OCI-LY1 (cell line): Measurements from ENCODE around the gene PPIL6.

ENCODE experiments used
- H2AFZ ChIP-seq: fragments of 200-600 bp; sonication (generic), shearing (Covaris generic); 2 replicates; pipeline ENCODE4 v1.6.0; 2014; ENCODE audit warnings: antibody characterized with exemption, mild to moderate bottlenecking, low read length
- H3F3A ChIP-seq: fragments of 200-600 bp; sonication (generic), shearing (Covaris generic); 2 replicates; pipeline ENCODE4 v1.6.0; 2014; ENCODE audit warnings: mild to moderate bottlenecking, antibody characterized with exemption, low read length, moderate library complexity; ENCODE audit not compliant: insufficient read depth
- H3K27ac ChIP-seq: fragments of 200-600 bp; sonication (generic); 2 replicates; pipeline ENCODE4 v1.5.1; 2014; ENCODE audit warnings: low read length, mixed run types, mild to moderate bottlenecking, low read depth; ENCODE audit not compliant: poor library complexity, severe bottlenecking
- H3K27me3 ChIP-seq: fragments of 200-600 bp; sonication (generic); 2 replicates; pipeline ENCODE4 v1.6.0; 2014; ENCODE audit warnings: antibody characterized with exemption, mild to moderate bottlenecking, low read length, moderate library complexity; ENCODE audit not compliant: insufficient read depth
- H3K36me3 ChIP-seq: fragments of 200-600 bp; sonication (generic); 2 replicates; pipeline ENCODE4 v1.6.1; 2014; ENCODE audit warnings: mild to moderate bottlenecking, antibody characterized with exemption, low read length, moderate library complexity, mixed read lengths; ENCODE audit not compliant: insufficient read depth
- H3K4me1 ChIP-seq: fragments of 200-600 bp; sonication (generic); 2 replicates; pipeline ENCODE4 v1.5.1; 2014; ENCODE audit warnings: mild to moderate bottlenecking, low read length, moderate library complexity; ENCODE audit not compliant: insufficient read depth, severe bottlenecking
- H3K4me2 ChIP-seq: fragments of 200-600 bp; sonication (generic), shearing (Covaris generic); 2 replicates; pipeline ENCODE4 v1.6.1; 2014; ENCODE audit warnings: low read length
- H3K4me3 ChIP-seq: fragments of 200-600 bp; sonication (generic); 2 replicates; pipeline ENCODE4 v1.5.1; 2014; ENCODE audit warnings: low read length, low read depth, mild to moderate bottlenecking, mixed read lengths; ENCODE audit not compliant: poor library complexity, severe bottlenecking
- H3K79me2 ChIP-seq: fragments of 200-600 bp; shearing (Covaris generic); 2 replicates; pipeline ENCODE4 v1.6.1; 2016; ENCODE audit warnings: mixed run types, low read length, mixed read lengths; ENCODE audit not compliant: insufficient read depth
- H3K9ac ChIP-seq: fragments of 200-600 bp; sonication (generic), shearing (Covaris generic); 2 replicates; pipeline ENCODE4 v1.6.1; 2014; ENCODE audit warnings: mild to moderate bottlenecking, low read length, mixed read lengths
- H3K9me2 ChIP-seq: fragments of 200-600 bp; sonication (generic), shearing (Covaris generic); 2 replicates; pipeline ENCODE4 v1.6.1; 2014; ENCODE audit warnings: low read depth, mild to moderate bottlenecking, low read length, mixed read lengths
- H3K9me3 ChIP-seq: fragments of 200-600 bp; shearing (Covaris generic); 2 replicates; pipeline ENCODE4 v1.6.1; 2014; ENCODE audit warnings: low read length, mixed read lengths
- H4K20me1 ChIP-seq: fragments of 200-600 bp; sonication (generic), shearing (Covaris generic); 2 replicates; pipeline ENCODE4 v1.6.0; 2016; ENCODE audit warnings: mild to moderate bottlenecking, low read length; ENCODE audit not compliant: insufficient read depth
- EZH2 ChIP-seq: fragments of 200-600 bp; sonication (generic), shearing (Covaris generic); IDR thresholded peaks from 2 replicates; pipeline ENCODE4 v1.8.0; 2017; ENCODE audit warnings: borderline replicate concordance, mixed run types, mild to moderate bottlenecking, antibody characterized with exemption, low read length, moderate library complexity, mixed read lengths
- TF ChIP-seq, protein P1 (sequence below): fragments of 200-600 bp; sonication (generic), shearing (Covaris generic); IDR thresholded peaks from 2 replicates; pipeline ENCODE4 v1.5.1; 2017; ENCODE audit warnings: mild to moderate bottlenecking, antibody characterized with exemption, low read length, moderate library complexity, mixed read lengths

PPIL6 gene

DNA sequence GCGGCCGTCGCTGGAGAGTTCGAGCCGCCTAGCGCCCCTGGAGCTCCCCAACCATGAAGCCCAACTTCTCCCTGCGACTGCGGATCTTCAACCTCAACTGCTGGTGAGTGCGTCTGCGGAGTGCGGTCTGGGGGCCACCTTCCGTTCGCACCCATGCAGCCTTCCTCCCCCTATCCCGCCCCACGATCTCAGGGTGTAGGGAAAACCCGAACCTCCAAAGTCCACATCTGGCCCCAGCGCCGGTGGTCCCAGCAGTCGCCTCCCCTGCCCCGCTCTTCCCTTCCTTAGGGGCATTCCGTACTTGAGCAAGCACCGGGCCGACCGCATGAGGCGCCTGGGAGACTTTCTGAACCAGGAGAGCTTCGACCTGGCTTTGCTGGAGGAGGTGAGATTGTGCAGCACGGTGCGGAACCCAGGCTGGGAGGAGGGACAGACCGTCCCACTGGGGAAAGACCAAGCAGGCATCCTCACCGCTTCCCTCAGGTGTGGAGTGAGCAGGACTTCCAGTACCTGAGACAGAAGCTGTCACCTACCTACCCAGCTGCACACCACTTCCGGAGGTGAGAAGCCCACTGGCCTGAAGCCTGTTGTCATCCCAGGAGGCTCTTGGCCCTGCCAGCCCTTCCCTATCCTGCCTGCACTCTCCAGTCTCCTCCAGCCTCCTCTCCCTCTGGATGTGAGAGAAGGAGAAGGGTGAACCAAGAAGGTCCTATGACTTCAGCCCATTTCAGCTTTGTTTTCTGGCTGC, 815 bp upstream of the PPIL6 start:
- H3K79me2 ChIP-seq = no peaks in the 10 kb centered on the region
- peaks cover 17% of the 10 kb centered on the region for H3K4me1 ChIP-seq
- peaks cover 45% of the 10 kb centered on the region for H3K36me3 ChIP-seq
- H3K9me2 ChIP-seq = no peaks in the 10 kb centered on the region
- H2AFZ ChIP-seq = no peak overlapping the region
- no peaks in the 10 kb centered on the region for H3K9me3 ChIP-seq
- no peaks in the 10 kb centered on the region for H4K20me1 ChIP-seq
- H3K9ac ChIP-seq = peak overlapping the region; percentile 75
- no peak for TF ChIP-seq EZH2
- no peaks in the 10 kb centered on the region for H3K27me3 ChIP-seq
- no peak overlapping the region for H3K27ac ChIP-seq
- H3K4me2 ChIP-seq = peak overlapping the region; percentile 70
- peak overlapping the region; percentile 71 for H3K4me3 ChIP-seq
- H3F3A ChIP-seq = no peaks in the 10 kb centered on the region

DNA sequence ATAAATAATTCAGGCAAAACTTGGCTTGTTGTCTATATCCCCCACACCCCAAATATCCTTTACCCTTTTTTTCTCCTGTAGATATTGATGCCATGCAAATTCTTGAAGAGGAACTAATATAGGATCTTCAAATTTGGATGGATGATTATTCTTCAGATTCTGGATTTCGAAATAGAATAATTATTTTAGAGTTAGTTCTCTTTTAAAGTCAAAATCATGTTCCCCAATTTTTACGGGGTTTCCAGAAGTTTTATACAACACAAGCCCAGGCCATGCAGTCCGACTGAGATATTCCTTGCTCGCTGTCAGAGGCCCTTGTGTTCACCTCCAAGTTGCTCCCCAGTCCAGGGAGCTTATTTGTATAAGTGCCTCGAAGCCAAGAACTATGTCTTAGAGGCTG, 4.4 kb downstream of the PPIL6 start:
- TF ChIP-seq EZH2 = no peak
- TF ChIP-seq, protein P1, sequence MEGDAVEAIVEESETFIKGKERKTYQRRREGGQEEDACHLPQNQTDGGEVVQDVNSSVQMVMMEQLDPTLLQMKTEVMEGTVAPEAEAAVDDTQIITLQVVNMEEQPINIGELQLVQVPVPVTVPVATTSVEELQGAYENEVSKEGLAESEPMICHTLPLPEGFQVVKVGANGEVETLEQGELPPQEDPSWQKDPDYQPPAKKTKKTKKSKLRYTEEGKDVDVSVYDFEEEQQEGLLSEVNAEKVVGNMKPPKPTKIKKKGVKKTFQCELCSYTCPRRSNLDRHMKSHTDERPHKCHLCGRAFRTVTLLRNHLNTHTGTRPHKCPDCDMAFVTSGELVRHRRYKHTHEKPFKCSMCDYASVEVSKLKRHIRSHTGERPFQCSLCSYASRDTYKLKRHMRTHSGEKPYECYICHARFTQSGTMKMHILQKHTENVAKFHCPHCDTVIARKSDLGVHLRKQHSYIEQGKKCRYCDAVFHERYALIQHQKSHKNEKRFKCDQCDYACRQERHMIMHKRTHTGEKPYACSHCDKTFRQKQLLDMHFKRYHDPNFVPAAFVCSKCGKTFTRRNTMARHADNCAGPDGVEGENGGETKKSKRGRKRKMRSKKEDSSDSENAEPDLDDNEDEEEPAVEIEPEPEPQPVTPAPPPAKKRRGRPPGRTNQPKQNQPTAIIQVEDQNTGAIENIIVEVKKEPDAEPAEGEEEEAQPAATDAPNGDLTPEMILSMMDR = no peak

DNA sequence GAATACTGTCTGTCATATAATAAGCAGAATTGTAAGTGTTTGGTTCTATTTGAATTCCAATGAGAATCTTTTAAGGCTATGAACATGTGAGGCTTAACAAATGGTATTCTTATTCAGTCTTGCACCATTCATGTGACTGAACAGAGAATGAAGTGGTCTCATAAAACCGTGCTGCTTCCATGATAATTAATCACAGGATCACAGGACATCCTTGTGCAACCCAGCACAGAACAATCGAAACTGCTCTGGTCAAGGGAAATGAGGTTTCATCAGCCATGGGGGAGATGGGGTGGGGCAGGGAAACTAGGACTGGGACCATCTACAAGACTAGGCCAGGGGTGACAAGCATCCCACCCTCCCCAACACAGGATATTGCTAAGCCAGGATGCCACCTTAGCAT, 6.0 kb downstream of the PPIL6 start:
- no peaks in the 10 kb centered on the region for H3K36me3 ChIP-seq
- H3K9me2 ChIP-seq = no peaks in the 10 kb centered on the region
- H3K27me3 ChIP-seq = no peaks in the 10 kb centered on the region
- no peaks in the 10 kb centered on the region for H3F3A ChIP-seq
- H3K27ac ChIP-seq = no peak overlapping the region
- H3K4me2 ChIP-seq = no peak overlapping the region
- TF ChIP-seq, protein P1 = no peak
- H3K4me3 ChIP-seq = no peak overlapping the region
- H3K9ac ChIP-seq = no peak overlapping the region
- no peaks in the 10 kb centered on the region for H3K9me3 ChIP-seq
- no peak overlapping the region for H2AFZ ChIP-seq
- H3K4me1 ChIP-seq = no peaks in the 10 kb centered on the region
- no peaks in the 10 kb centered on the region for H3K79me2 ChIP-seq
- no peaks in the 10 kb centered on the region for H4K20me1 ChIP-seq

More for the DNA sequence above, 4.4 kb downstream of the PPIL6 start:
- Histone ChIP-seq H3K9me2 (no peaks in the 10 kb centered on the region), H2AFZ (no peak overlapping the region), H3K27me3 (no peaks in the 10 kb centered on the region), H3K4me3 (no peak overlapping the region), H3K4me1 (peaks cover 6% of the 10 kb centered on the region), H3K9ac (no peak overlapping the region), H3K27ac (no peak overlapping the region), H3K4me2 (no peak overlapping the region), H3K9me3 (no peaks in the 10 kb centered on the region), H3K36me3 (no peaks in the 10 kb centered on the region), H4K20me1 (no peaks in the 10 kb centered on the region), H3K79me2 (no peaks in the 10 kb centered on the region), H3F3A (no peaks in the 10 kb centered on the region)

DNA sequence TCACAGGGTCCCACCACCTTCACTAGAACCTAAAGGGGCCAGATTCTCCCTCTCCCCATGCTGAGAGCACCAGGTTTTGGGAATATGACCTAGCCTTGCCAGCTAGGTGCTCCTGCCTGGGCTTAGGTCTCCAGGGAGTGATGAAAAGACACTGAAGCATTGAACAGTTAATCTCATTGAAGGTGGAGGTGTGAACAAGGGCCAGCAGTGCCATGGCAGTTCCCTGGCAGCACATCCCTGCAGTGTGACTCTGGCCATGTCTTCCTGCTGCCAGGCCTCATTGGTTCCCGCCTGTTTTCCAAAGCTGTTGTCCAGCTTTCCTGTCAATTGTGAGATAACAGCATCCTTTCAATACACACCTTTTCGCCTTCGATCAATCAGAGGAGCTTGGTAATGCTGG, 10.9 kb downstream of the PPIL6 start:
- no peaks in the 10 kb centered on the region for H3K36me3 ChIP-seq
- H3K79me2 ChIP-seq = no peaks in the 10 kb centered on the region
- H4K20me1 ChIP-seq = no peaks in the 10 kb centered on the region
- TF ChIP-seq EZH2 = no peak
- TF ChIP-seq, protein P1 = no peak
- H3K4me3 ChIP-seq = no peak overlapping the region
- H3K4me1 ChIP-seq = no peaks in the 10 kb centered on the region
- no peaks in the 10 kb centered on the region for H3K9me3 ChIP-seq
- no peak overlapping the region for H3K27ac ChIP-seq
- no peak overlapping the region for H2AFZ ChIP-seq
- H3F3A ChIP-seq = no peaks in the 10 kb centered on the region
- no peaks in the 10 kb centered on the region for H3K27me3 ChIP-seq
- H3K9me2 ChIP-seq = no peaks in the 10 kb centered on the region
- no peak overlapping the region for H3K4me2 ChIP-seq
- H3K9ac ChIP-seq = no peak overlapping the region
